ENCODE data around the gene AOC2.
"Not testable (repeated sequence)": the region's sequence is repeated elsewhere in the genome, so short reads cannot be mapped to it uniquely, and the experiment has no call there.

AOC2 gene

GRCh38 chr17:42879596-42879985, 35.2 kb downstream of the AOC2 start:
- in situ Hi-C loops (cut with HindIII; ENCODE audit: low sequenced_read_pairs) = no loop called here

- in situ Hi-C loops (cut with HindIII; ENCODE audit: low sequenced_read_pairs) = loop anchor here (10.0 kb wide), 2 partner anchors 66 to 196 kb away; partner anchors contain the start of genes CCR10 and CNTNAP1
These were observed 36.5 kb downstream of the AOC2 start for GRCh38 chr17:42880776-42881310.

DNA sequence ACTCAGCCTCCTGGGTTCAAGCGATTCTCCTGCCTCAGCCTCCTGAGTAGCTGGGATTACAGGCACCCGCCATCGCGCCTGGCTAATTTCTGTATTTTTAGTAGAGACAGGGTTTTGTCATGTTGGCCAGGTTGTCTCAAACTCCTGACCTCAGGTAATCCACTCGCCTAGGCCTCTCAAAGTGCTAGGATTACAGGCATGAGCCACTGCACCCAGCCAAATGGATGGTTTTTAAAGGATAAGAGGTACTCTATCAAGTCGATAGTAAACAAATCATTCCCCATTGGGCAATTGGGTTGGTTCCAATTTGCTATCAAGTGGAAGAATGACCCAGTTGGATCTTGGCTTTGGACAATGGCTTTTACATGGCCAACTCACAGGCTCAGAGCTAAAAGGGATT, 37.3 kb downstream of the AOC2 start:
- in situ Hi-C loops (cut with HindIII; ENCODE audit: low sequenced_read_pairs) = loop anchor here (10.0 kb wide), 2 partner anchors 67 to 197 kb away; partner anchors contain the start of genes CCR10 and CNTNAP1

DNA sequence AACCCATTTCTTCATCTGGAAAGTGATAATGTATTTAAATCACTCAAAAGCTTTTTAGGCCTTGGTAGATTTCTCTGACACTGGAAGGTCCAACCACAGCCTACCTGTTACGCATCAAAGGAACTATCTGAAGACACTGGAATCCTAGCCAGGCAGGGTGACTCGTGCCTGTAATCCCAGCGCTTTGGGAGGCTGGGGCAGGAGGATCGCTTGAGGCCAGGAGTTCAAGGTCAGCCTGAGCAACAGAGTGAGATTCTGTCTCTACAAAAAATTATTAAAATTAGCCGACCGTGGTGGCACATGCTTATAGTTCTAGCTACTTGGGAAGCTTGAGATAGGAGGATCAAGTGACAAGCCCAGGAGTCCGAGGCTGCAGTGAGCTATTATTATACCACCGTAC, 37.8 kb downstream of the AOC2 start:
- in situ Hi-C loops (cut with HindIII; ENCODE audit: low sequenced_read_pairs) = loop anchor here (10.0 kb wide), 2 partner anchors 67 to 197 kb away; partner anchors contain the start of genes CCR10 and CNTNAP1

GRCh38 chr17:42883802-42884558, 39.6 kb downstream of the AOC2 start:
- in situ Hi-C loops (cut with HindIII; ENCODE audit: low sequenced_read_pairs) = loop anchor here (10.0 kb wide), 2 partner anchors 69 to 199 kb away; partner anchors contain the start of genes CCR10 and CNTNAP1

GRCh38 chr17:42885806-42886205, 41.4 kb downstream of the AOC2 start:
- in situ Hi-C loops (cut with HindIII; ENCODE audit: low sequenced_read_pairs) = loop anchor here (10.0 kb wide), 2 partner anchors 71 to 201 kb away; partner anchors contain the start of genes CCR10 and CNTNAP1

GRCh38 chr17:42886283-42887176, 42.1 kb downstream of the AOC2 start:
- in situ Hi-C loops (cut with HindIII; ENCODE audit: low sequenced_read_pairs) = loop anchor here (10.0 kb wide), 2 partner anchors 72 to 202 kb away; partner anchors contain the start of genes CCR10 and CNTNAP1

DNA sequence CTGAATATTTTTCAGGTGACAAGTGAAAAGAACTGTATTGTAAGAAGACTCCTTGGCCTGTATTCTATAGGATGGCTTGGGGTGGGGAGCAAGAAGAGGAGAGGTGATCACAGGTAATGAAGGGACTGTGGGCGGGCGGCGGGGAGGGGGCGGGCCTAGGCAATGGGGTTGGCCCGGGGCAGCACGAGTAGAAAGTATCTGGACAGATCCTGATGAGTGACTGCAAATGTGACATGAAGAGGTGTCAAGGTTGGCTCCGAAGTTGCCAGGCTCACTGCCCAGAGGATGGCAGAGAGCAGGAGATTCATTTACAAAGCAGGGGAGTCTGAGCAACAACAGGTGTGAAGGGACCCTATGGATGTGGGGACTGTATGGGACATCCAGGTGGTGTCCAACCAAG, 45.4 kb downstream of the AOC2 start:
- in situ Hi-C loops (cut with HindIII; ENCODE audit: low sequenced_read_pairs) = loop anchor here (5.0 to 10.0 kb wide), 3 partner anchors 33 to 205 kb away; partner anchors contain the start of genes CCR10 and CNTNAP1

DNA sequence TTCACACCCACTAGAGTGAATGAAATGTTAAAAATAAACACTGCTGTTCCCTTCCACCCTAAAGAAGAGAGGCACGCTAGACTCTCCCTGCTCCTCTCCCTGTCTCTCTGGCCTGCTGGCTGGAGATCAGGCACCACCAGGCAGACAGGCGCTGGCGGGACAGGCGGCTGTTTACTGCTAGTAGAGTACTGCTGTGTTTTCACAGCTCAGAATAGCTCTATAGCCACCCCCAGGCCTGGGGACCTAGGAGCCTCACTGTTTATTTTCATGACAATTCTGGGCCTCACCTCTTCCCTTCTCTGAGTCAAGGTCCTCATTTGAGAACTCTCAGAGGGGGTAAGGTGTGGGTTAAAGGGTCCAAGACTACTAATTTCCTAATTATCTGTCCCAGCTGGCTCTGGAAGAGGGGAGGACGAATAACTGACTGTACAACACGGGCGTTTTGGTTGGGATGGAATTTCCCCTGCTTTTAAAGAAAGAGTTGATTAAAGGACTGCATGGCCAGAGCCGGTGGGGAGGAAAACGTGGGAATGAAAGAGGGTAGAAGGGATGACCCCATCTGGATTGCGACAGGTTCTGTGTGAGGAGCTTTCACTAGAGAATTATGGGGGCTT, 47.3 kb downstream of the AOC2 start:
- in situ Hi-C loops (cut with HindIII; ENCODE audit: low sequenced_read_pairs) = loop anchor here (5.0 kb wide), 1 partner anchor 34 kb away; no protein-coding TSS in a partner anchor

DNA sequence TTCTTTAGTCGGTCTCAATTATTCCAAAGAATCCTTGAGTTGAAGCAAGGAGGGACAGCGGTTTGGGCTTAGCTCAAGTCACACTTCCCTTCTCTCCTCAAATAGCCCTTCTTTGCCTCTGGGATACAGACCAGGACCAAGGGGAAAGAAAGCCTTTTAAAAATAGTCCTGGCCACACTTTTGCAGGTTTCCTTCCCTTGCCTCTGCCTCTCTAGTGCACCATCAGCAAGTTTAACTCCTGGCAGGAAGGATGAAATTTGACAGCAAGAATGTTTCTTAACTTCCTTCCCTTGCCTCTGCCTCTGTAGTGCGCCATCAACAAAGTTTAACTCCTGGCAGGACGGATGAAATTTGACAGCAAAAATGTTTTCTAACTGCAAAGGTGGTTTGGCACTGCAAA, 49.0 kb downstream of the AOC2 start:
- in situ Hi-C loops (cut with HindIII; ENCODE audit: low sequenced_read_pairs) = loop anchor here (5.0 kb wide), 1 partner anchor 36 kb away; no protein-coding TSS in a partner anchor

DNA sequence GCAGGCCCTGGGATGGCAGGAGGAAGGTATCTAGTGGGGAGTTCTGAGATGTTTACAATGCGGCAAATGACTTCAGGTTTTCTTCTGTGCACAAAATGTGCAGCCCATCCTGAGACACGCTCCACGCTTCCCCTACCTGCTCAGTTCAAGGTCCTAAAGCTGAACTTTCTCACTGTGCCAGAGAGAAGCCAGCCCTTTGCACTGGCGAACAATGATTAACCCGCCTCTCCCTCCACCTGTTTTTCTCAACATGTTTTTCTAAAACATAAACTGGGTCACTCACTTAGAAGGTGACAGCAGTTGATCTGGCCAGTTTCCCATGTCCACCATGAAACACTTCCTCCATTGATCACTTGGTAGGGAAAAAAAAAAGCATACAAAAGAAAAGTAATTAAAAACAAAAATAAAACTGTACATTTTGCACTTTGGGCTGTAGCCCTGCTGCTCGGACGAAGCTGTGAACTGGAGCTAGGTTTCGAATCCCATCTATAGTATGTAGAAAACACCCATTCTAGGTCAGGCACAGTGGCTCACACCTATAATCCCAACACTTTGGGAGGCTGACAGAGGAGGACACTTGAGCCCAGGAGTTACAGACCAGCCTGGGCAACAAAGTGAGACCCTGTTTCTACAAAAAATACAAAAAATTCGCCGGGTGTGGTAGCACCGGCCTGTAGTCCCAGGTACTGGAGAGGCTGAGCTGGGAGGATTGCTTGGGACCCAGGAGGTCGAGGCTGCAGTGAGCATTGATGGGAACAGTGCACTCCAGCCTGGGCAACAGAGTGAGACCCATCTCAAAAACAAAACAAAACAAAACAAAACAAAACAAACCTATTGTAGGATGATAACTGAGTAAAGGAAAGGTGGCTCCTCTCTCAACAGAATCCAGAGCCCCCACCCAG, 50.2 kb downstream of the AOC2 start:
- in situ Hi-C loops (cut with HindIII; ENCODE audit: low sequenced_read_pairs) = loop anchor here (5.0 kb wide), 1 partner anchor 37 kb away; no protein-coding TSS in a partner anchor

- in situ Hi-C loops (cut with HindIII; ENCODE audit: low sequenced_read_pairs) = no loop called here
These were observed 50.8 kb downstream of the AOC2 start for GRCh38 chr17:42895185-42895555.

DNA sequence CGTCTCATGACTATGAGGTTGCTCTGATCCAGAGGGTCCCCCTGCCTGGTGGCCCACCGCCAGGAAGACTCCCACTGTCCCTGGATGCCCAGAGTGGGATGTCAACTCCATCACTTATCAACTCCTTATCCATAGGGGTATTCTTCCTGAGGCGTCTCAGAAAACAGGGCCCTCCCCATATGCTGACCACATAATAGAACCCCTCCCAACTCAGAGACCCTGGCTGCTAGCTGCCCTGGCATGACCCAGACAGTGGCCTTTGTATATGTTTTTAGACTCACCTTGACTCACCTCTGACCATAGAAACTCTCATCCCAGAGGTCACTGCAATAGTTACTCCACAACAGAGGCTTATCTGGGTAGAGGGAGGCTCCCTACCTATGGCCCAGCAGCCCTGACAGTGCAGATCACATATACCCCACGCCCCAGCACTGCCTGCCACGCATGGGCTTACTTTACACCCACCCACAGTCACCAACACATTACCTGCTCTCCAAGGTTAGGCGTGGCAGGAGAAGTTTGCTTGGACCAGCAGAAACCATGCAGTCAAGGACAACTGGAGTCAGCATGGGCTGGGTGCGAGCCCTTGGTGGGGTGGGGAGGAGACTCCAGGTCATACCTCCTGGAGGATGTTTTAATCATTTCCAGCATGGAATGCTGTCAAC, 53.9 kb downstream of the AOC2 start:
- in situ Hi-C loops (cut with HindIII; ENCODE audit: low sequenced_read_pairs) = no loop called here

DNA sequence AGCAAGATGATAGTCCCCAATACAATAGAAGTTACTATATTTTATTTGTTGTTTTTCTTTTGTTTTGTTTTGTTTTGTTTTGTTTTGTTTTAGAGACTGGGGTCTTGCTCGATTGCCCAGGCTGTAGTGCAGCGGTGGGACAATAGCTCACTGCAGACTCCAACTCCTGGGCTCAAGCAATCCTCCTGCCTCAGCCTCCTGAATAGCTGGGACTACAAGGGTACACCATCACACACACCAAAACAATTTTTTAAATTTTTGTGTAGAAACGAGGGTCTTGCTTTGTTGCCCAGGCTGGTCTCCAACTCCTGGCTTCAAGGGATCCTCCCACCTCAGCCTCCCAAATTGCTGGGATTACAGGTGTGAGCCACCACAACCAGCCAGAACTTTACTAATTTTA, 55.6 kb downstream of the AOC2 start:
- in situ Hi-C loops (cut with HindIII; ENCODE audit: low sequenced_read_pairs) = not testable (repeated sequence)

Measured in endothelial cell of hepatic sinusoid (primary cell).